Endothelial cell of umbilical vein (primary cell): ENCODE results near the gene GALNT11.

Source experiments
- EZH2 ChIP-seq: IDR thresholded peaks from 2 replicates; pipeline ENCODE4 v1.6.1; 2012; ENCODE audit warnings: borderline replicate concordance, low read depth, mild to moderate bottlenecking, moderate library complexity, low read length, inconsistent platforms; ENCODE audit not compliant: severe bottlenecking
- FOS ChIP-seq: IDR thresholded peaks from 2 replicates; pipeline ENCODE4 v1.6.1; 2011; ENCODE audit warnings: mild to moderate bottlenecking, low read length, moderate library complexity, borderline replicate concordance; ENCODE audit not compliant: insufficient read depth
- GATA2 ChIP-seq: IDR thresholded peaks from 2 replicates; pipeline ENCODE4 v1.7.0; 2011; ENCODE audit warnings: low read depth, mild to moderate bottlenecking, moderate library complexity, mixed read lengths, low read length; ENCODE audit not compliant: insufficient read length, insufficient read depth
- JUN ChIP-seq: IDR thresholded peaks from 2 replicates; pipeline ENCODE4 v1.6.1; 2011; ENCODE audit warnings: borderline replicate concordance, low read depth; ENCODE audit not compliant: insufficient read length, insufficient read depth
- MYC ChIP-seq: IDR thresholded peaks from one replicate; pipeline ENCODE4 v1.6.1; 2011; ENCODE audit warnings: mild to moderate bottlenecking, low read depth, low read length
- POLR2A ChIP-seq: IDR thresholded peaks from 2 replicates; pipeline ENCODE4 v1.6.1; 2012; ENCODE audit warnings: low read depth, mild to moderate bottlenecking, control low read depth, low read length
- POLR2AphosphoS5 ChIP-seq: IDR thresholded peaks from 2 replicates; pipeline ENCODE4 v1.6.1; 2012; ENCODE audit warnings: low read depth, mild to moderate bottlenecking, control low read depth, low read length, moderate library complexity; ENCODE audit not compliant: insufficient read depth
- TF ChIP-seq, protein P1 (sequence below), 2 donors: IDR thresholded peaks; 1 replicate in 1 of 2; 2 replicates in 1 of 2; pipeline ENCODE4 v1.5.1; 2011; ENCODE audit warnings: low read length in 2 of 2, mild to moderate bottlenecking in 2 of 2, moderate library complexity in 2 of 2, control low read depth in 1 of 2, inconsistent platforms in 1 of 2, low read depth in 1 of 2; ENCODE audit not compliant: insufficient read depth in 1 of 2; ENCODE audit errors: extremely low read depth in 1 of 2
- TF ChIP-seq, protein P2 (sequence below): IDR thresholded peaks from 2 replicates; pipeline ENCODE4 v1.6.1; 2011; ENCODE audit not compliant: insufficient read depth, insufficient read length

DNA sequence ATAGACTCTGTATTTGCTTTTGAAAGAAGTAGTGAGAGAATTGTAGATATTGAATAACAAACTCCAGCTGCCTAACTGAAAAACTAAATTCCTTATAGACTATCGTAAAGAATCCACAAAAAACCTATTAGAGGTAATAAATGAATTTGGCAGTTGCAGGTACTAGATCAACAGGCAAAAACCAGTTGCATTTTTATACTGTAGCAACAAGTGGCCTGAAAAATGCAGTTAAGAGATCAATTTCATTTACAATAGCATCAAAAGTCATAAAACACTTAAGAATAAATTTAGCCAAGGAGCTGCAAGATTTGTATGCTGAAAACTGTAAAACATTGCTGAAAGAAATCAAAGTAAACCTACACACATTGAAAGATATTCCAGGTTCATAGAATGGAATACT is 70.3 kb downstream of the GALNT11 start:
- no peak for TF ChIP-seq EZH2
- TF ChIP-seq, protein P1, sequence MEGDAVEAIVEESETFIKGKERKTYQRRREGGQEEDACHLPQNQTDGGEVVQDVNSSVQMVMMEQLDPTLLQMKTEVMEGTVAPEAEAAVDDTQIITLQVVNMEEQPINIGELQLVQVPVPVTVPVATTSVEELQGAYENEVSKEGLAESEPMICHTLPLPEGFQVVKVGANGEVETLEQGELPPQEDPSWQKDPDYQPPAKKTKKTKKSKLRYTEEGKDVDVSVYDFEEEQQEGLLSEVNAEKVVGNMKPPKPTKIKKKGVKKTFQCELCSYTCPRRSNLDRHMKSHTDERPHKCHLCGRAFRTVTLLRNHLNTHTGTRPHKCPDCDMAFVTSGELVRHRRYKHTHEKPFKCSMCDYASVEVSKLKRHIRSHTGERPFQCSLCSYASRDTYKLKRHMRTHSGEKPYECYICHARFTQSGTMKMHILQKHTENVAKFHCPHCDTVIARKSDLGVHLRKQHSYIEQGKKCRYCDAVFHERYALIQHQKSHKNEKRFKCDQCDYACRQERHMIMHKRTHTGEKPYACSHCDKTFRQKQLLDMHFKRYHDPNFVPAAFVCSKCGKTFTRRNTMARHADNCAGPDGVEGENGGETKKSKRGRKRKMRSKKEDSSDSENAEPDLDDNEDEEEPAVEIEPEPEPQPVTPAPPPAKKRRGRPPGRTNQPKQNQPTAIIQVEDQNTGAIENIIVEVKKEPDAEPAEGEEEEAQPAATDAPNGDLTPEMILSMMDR (IDR thresholded peaks at IDR 0.05; ENCODE audit: extremely low read depth in 1 of 2, insufficient read depth in 1 of 2, low read depth in 1 of 2, low read length in 2 of 2), result no peak
- TF ChIP-seq FOS, result no peak
- TF ChIP-seq POLR2A, result no peak
- no peak for TF ChIP-seq POLR2AphosphoS5
- TF ChIP-seq JUN, result no peak
- no peak for TF ChIP-seq MYC
- TF ChIP-seq, protein P2, sequence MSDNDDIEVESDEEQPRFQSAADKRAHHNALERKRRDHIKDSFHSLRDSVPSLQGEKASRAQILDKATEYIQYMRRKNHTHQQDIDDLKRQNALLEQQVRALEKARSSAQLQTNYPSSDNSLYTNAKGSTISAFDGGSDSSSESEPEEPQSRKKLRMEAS, result no peak
- TF ChIP-seq GATA2, result no peak
